ENCODE results near the gene PBLD. TPM values are rescaled to one million over a fixed set of nuclear protein-coding genes. Genes with fewer than 3 reads are reported as not detected.

Gene PBLD
- total RNA-seq, result 8.6 and 9.9 TPM in 2 replicates

GRCh38 chr10:68332259-68333057 lies at the start of gene PBLD:
PBLD (minus strand) TSS chr10:68332928; CDS start chr10:68306844, 26,084 bp downstream.

GRCh38 chr10:68331455-68332258 lies 1.1 kb downstream of the PBLD start, which contains the start of gene HNRNPH3:
HNRNPH3 (plus strand) TSS chr10:68332064; CDS start chr10:68337222, 5,158 bp downstream.

Other genes starting within 250 kb of the PBLD start
- 0.81 and 1.1 TPM in 2 replicates for gene MYPN, start 223.4 kb downstream of the PBLD start, total RNA-seq
- not detected in 2 replicates for gene ATOH7, start 100.8 kb downstream of the PBLD start, total RNA-seq
- gene HNRNPH3, start 864 bp downstream of the PBLD start, total RNA-seq, result 12.1 and 12.5 TPM in 2 replicates
- 32.5 and 34.9 TPM in 2 replicates for gene RUFY2, start 74.3 kb upstream of the PBLD start, total RNA-seq
- 3.2 and 3.4 TPM in 2 replicates for gene DNA2, start 139.0 kb upstream of the PBLD start, total RNA-seq
- 18.8 and 51.7 TPM in 2 replicates for gene SLC25A16, start 194.6 kb upstream of the PBLD start, total RNA-seq
- gene TET1, start 227.4 kb upstream of the PBLD start, total RNA-seq, result 9.2 and 14.3 TPM in 2 replicates